ENCODE data around the gene RFX7. TPM values are rescaled to one million over a fixed set of nuclear protein-coding genes. Genes with fewer than 3 reads are reported as not detected.

The RFX7 gene
- total and polyA plus RNA-seq, 2 donors (not counting 1 experiment from before 2014, with no cell fraction given): 6.6 to 44.8 TPM

- intact Hi-C loops (cut with micrococcal nuclease): no loop called here
- H3K9me3 Mint-ChIP-seq (ENCODE audit: insufficient read depth): no peaks in the 10 kb centered on the region
- H3K4me1 ChIP-seq (ENCODE audit: control insufficient read depth in 2 of 2, insufficient read depth in 2 of 2, low read length in 2 of 2): no peaks in the 10 kb centered on the region
- H3K27me3 ChIP-seq (replicated peaks in 1 of 4; ENCODE audit: control extremely low read depth in 1 of 4, control insufficient read depth in 3 of 4, insufficient read depth in 4 of 4, low read length in 3 of 4): no peaks in the 10 kb centered on the region
- TF ChIP-seq, protein P1, sequence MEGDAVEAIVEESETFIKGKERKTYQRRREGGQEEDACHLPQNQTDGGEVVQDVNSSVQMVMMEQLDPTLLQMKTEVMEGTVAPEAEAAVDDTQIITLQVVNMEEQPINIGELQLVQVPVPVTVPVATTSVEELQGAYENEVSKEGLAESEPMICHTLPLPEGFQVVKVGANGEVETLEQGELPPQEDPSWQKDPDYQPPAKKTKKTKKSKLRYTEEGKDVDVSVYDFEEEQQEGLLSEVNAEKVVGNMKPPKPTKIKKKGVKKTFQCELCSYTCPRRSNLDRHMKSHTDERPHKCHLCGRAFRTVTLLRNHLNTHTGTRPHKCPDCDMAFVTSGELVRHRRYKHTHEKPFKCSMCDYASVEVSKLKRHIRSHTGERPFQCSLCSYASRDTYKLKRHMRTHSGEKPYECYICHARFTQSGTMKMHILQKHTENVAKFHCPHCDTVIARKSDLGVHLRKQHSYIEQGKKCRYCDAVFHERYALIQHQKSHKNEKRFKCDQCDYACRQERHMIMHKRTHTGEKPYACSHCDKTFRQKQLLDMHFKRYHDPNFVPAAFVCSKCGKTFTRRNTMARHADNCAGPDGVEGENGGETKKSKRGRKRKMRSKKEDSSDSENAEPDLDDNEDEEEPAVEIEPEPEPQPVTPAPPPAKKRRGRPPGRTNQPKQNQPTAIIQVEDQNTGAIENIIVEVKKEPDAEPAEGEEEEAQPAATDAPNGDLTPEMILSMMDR (IDR thresholded peaks at IDR 0.05): no peak
- no peak for TF ChIP-seq EZH2 (IDR thresholded peaks at IDR 0.05; ENCODE audit: borderline replicate concordance, insufficient read depth, low read depth, low read length, poor library complexity, severe bottlenecking)
- no peak for DNase-seq
- H3K36me3 ChIP-seq (replicated peaks in 1 of 2; ENCODE audit: control extremely low read depth in 1 of 2, control insufficient read depth in 1 of 2, extremely low read depth in 1 of 2, insufficient read depth in 2 of 2, low read length in 1 of 2): no peaks in the 10 kb centered on the region
- no peak overlapping the region for H3K27ac ChIP-seq (ENCODE audit: low read length in 2 of 2)
- H3K27ac Mint-ChIP-seq: no peak overlapping the region
- POLR2A ChIA-PET: no interaction called here
- H3K4me3 Mint-ChIP-seq: no peak overlapping the region
- H3K9me3 ChIP-seq (ENCODE audit: control extremely low read depth in 1 of 3, control insufficient read depth in 2 of 3, insufficient read depth in 1 of 3, low read length in 2 of 3): peaks cover 0 to 12% (median 2%) of the 10 kb centered on the region in 3 donors
- ATAC-seq (ENCODE audit: low read depth): no peak
- H3K4me2 ChIP-seq (replicated peaks; ENCODE audit: low read depth, low read length, poor library complexity, severe bottlenecking): no peak overlapping the region
- no peaks in the 10 kb centered on the region for H4K20me1 ChIP-seq (ENCODE audit: control insufficient read depth, insufficient read depth, low read length, poor library complexity, severe bottlenecking)
- no peaks in the 10 kb centered on the region for H3K4me1 Mint-ChIP-seq
- peaks cover 18% of the 10 kb centered on the region for H3K27me3 Mint-ChIP-seq
- no peak overlapping the region for H2AFZ ChIP-seq (ENCODE audit: insufficient read depth, low read depth, low read length, poor library complexity, severe bottlenecking)
- H3K79me2 ChIP-seq (ENCODE audit: control insufficient read depth, insufficient read depth, low read length): no peaks in the 10 kb centered on the region
- no peak overlapping the region for H3K4me3 ChIP-seq (ENCODE audit: control extremely low read depth in 1 of 5, extremely low read depth in 1 of 5, insufficient read depth in 1 of 5, low read depth in 2 of 5, low read length in 4 of 5)
- CTCF ChIA-PET: no interaction called here
- no peak overlapping the region for H3K9ac ChIP-seq (ENCODE audit: low read length)
- 83% methylated on average over 1 of the region's 2 CpGs for WGBS (ENCODE audit: insufficient coverage)
These were observed 184.7 kb downstream of the RFX7 start for GRCh38 chr15:56058986-56059385.

- no peak for DNase-seq
- no peak overlapping the region for H2AFZ ChIP-seq (ENCODE audit: insufficient read depth, low read depth, low read length, poor library complexity, severe bottlenecking)
- no peak overlapping the region for H3K4me2 ChIP-seq (replicated peaks; ENCODE audit: low read depth, low read length, poor library complexity, severe bottlenecking)
- H3K36me3 ChIP-seq (replicated peaks in 1 of 2; ENCODE audit: control extremely low read depth in 1 of 2, control insufficient read depth in 1 of 2, extremely low read depth in 1 of 2, insufficient read depth in 2 of 2, low read length in 1 of 2): no peaks in the 10 kb centered on the region
- intact Hi-C loops (cut with micrococcal nuclease): no loop called here
- no peak overlapping the region for H3K4me3 ChIP-seq (ENCODE audit: control extremely low read depth in 1 of 5, extremely low read depth in 1 of 5, insufficient read depth in 1 of 5, low read depth in 2 of 5, low read length in 4 of 5)
- Mint-ChIP-seq H3K27ac (no peak overlapping the region), H3K4me1 (no peaks in the 10 kb centered on the region), H3K4me3 (no peak overlapping the region), H3K27me3 (peaks cover 12% of the 10 kb centered on the region), H3K9me3 (ENCODE audit: insufficient read depth) (no peaks in the 10 kb centered on the region)
- H3K79me2 ChIP-seq (ENCODE audit: control insufficient read depth, insufficient read depth, low read length): no peaks in the 10 kb centered on the region
- ChIA-PET CTCF (no interaction called here), POLR2A (no interaction called here)
- TF ChIP-seq, protein P1 (IDR thresholded peaks at IDR 0.05): no peak
- no peak for TF ChIP-seq EZH2 (IDR thresholded peaks at IDR 0.05; ENCODE audit: borderline replicate concordance, insufficient read depth, low read depth, low read length, poor library complexity, severe bottlenecking)
- H4K20me1 ChIP-seq (ENCODE audit: control insufficient read depth, insufficient read depth, low read length, poor library complexity, severe bottlenecking): no peaks in the 10 kb centered on the region
- H3K9ac ChIP-seq (ENCODE audit: low read length): no peak overlapping the region
- no peak overlapping the region for H3K27ac ChIP-seq (ENCODE audit: low read length in 2 of 2)
- H3K9me3 ChIP-seq (ENCODE audit: control extremely low read depth in 1 of 3, control insufficient read depth in 2 of 3, insufficient read depth in 1 of 3, low read length in 2 of 3): peaks cover 0 to 8% (median 2%) of the 10 kb centered on the region in 3 donors
- ATAC-seq (ENCODE audit: low read depth): no peak
- no peaks in the 10 kb centered on the region for H3K27me3 ChIP-seq (replicated peaks in 1 of 4; ENCODE audit: control extremely low read depth in 1 of 4, control insufficient read depth in 3 of 4, insufficient read depth in 4 of 4, low read length in 3 of 4)
- H3K4me1 ChIP-seq (ENCODE audit: control insufficient read depth in 2 of 2, insufficient read depth in 2 of 2, low read length in 2 of 2): no peaks in the 10 kb centered on the region
- 94% methylated on average over 5 of the region's 7 CpGs for WGBS (ENCODE audit: insufficient coverage)
These were observed 187.1 kb downstream of the RFX7 start for GRCh38 chr15:56056626-56057025.
